Activated CD8-positive, alpha-beta memory T cell treated with anti-CD3 and anti-CD28 coated beads for 36 hours (primary cell): Measurements from ENCODE around the gene ALKBH5. TPM values are rescaled to one million over a fixed set of nuclear protein-coding genes. Genes with fewer than 3 reads are reported as not detected.

Experiments used
- total RNA-seq, 2 experiments: library from RNA; stranded (reverse); gene quantifications; one replicate each; pipeline ENCODE4 v1.2.3, GENCODE V29; 2021

Gene ALKBH5
- total RNA-seq, 2 experiments from 2014 or later = 173 TPM

Other genes with a start within 250 kb of the ALKBH5 start
- 1 to 10 TPM; 7.9 to 9.8 TPM for gene TOM1L2, start 211.4 kb upstream of the ALKBH5 start, total RNA-seq
- under 1 TPM; 0.48 to 0.55 TPM for gene DRC3, start 211.0 kb upstream of the ALKBH5 start, total RNA-seq
- 10 to 100 TPM; 28.2 to 37.3 TPM for gene ATPAF2, start 144.7 kb upstream of the ALKBH5 start, total RNA-seq
- gene GID4, start 144.4 kb upstream of the ALKBH5 start, total RNA-seq = 10 to 100 TPM; 11.0 to 11.4 TPM
- 10 to 100 TPM; 53.2 to 53.7 TPM for gene DRG2, start 95.9 kb upstream of the ALKBH5 start, total RNA-seq
- under 1 TPM; 0.27 to 0.46 TPM for gene MYO15A, start 75.1 kb upstream of the ALKBH5 start, total RNA-seq
- gene LLGL1, start 41.8 kb downstream of the ALKBH5 start, total RNA-seq = 10 to 100 TPM; 23.6 to 24.9 TPM
- 100 to 1,000 TPM; 264 to 279 TPM for gene FLII, start 74.9 kb downstream of the ALKBH5 start, total RNA-seq
- gene MIEF2, start 76.8 kb downstream of the ALKBH5 start, total RNA-seq = 1 to 10 TPM; 4.3 to 4.4 TPM
- gene TOP3A, start 131.2 kb downstream of the ALKBH5 start, total RNA-seq = 10 to 100 TPM; 68.5 to 72.4 TPM
- gene SMCR8, start 131.5 kb downstream of the ALKBH5 start, total RNA-seq = 10 to 100 TPM; 21.5 to 21.6 TPM
- gene SHMT1, start 179.7 kb downstream of the ALKBH5 start, total RNA-seq = 10 to 100 TPM; 49.6 to 50.4 TPM
- gene EVPLL, start 193.9 kb downstream of the ALKBH5 start, total RNA-seq = not detected